Measurements from ENCODE around the gene SNAPC2. TPM values are rescaled to one million over a fixed set of nuclear protein-coding genes. Genes with fewer than 3 reads are reported as not detected.

Gene SNAPC2
- total and polyA plus RNA-seq, 2 of the 13 experiments (the other 11 are each of a cell fraction or from before 2014, with no cell fraction given), result 10.2 to 12.7 TPM

- TF ChIP-seq AKNA (CRISPR knock-in tag; IDR thresholded peaks at IDR 0.05; ENCODE audit: borderline replicate concordance) (no peak), KLF6 (CRISPR knock-in tag; IDR thresholded peaks at IDR 0.05) (no peak), ZNF280B (CRISPR knock-in tag; IDR thresholded peaks at IDR 0.05; ENCODE audit: borderline replicate concordance) (no peak), ZMYM4 (CRISPR knock-in tag; IDR thresholded peaks at IDR 0.05) (no peak), HMGXB4 (CRISPR knock-in tag; IDR thresholded peaks at IDR 0.05; ENCODE audit: borderline replicate concordance in 1 of 2, low read depth in 1 of 2) (no peak), MLLT10 (CRISPR knock-in tag; IDR thresholded peaks at IDR 0.05) (no peak), ZSCAN31 (CRISPR knock-in tag; IDR thresholded peaks at IDR 0.05; ENCODE audit: low read depth) (no peak), ZNF639 (CRISPR knock-in tag; conservative IDR thresholded peaks at IDR 0.05) (no peak), BCLAF1 (IDR thresholded peaks at IDR 0.05) (no peak), ZNF232 (CRISPR knock-in tag; IDR thresholded peaks at IDR 0.05; ENCODE audit: borderline replicate concordance) (0 out of 2 replicates have a peak, but pooled peaks have one; percentile 48), TEAD2 (CRISPR knock-in tag; IDR thresholded peaks at IDR 0.05) (no peak), POLR2AphosphoS5 (IDR thresholded peaks at IDR 0.05; ENCODE audit: low read depth, low read length) (no peak), IKZF4 (CRISPR knock-in tag; IDR thresholded peaks at IDR 0.05; ENCODE audit: borderline replicate concordance, low read depth, not compliant biosample characterization) (no peak), SAP130 (CRISPR knock-in tag; IDR thresholded peaks at IDR 0.05; ENCODE audit: low read depth) (no peak; the same call in 1 of the 2 replicates), PAF1 (CRISPR knock-in tag; IDR thresholded peaks at IDR 0.05) (no peak)
Observed at GRCh38 chr19:7904074-7905020, 15.8 kb upstream of the SNAPC2 start (continued).
